OCI-LY3 (cell line): ENCODE results near the gene LCN6.

Source experiments
- H2AFZ ChIP-seq: fragments of 200-600, 300-600 bp; shearing (Covaris generic); 2 replicates; pipeline ENCODE4 v1.6.0; 2014; ENCODE audit warnings: antibody characterized with exemption, low read depth, low read length
- H3K27ac ChIP-seq: fragments of 200-600, 300-600 bp; sonication (generic); 2 replicates; pipeline ENCODE4 v1.5.1; 2014; ENCODE audit warnings: mild to moderate bottlenecking, low read length, moderate library complexity, mixed read lengths
- H3K27me3 ChIP-seq: fragments of 200-600, 300-600 bp; sonication (generic); 2 replicates; pipeline ENCODE4 v1.6.1; 2014; ENCODE audit warnings: low read depth, low read length, mixed read lengths
- H3K36me3 ChIP-seq: fragments of 200-600, 300-600 bp; sonication (generic); replicated peaks from 2 replicates; pipeline ENCODE3; 2014; ENCODE audit warnings: low read depth, low read length, mixed read lengths
- H3K4me1 ChIP-seq: fragments of 300-600, 200-600 bp; sonication (generic); 2 replicates; pipeline ENCODE4 v1.6.1; 2014; ENCODE audit warnings: low read length, mixed read lengths
- H3K4me2 ChIP-seq: fragments of 200-600, 300-600 bp; sonication (generic); 2 replicates; pipeline ENCODE4 v1.6.1; 2014; ENCODE audit warnings: low read length, mixed read lengths
- H3K4me3 ChIP-seq: fragments of 300-600, 200-600 bp; sonication (generic); 2 replicates; pipeline ENCODE4 v1.5.1; 2014; ENCODE audit warnings: antibody characterized with exemption, mild to moderate bottlenecking, low read length, moderate library complexity
- H3K79me2 ChIP-seq: fragments of 300-600, 200-600 bp; shearing (Covaris generic); 2 replicates; pipeline ENCODE4 v1.6.1; 2014; ENCODE audit warnings: mild to moderate bottlenecking, low read length, mixed read lengths
- H3K9ac ChIP-seq: fragments of 300-600, 200-600 bp; shearing (Covaris generic); 2 replicates; pipeline ENCODE4 v1.6.0; 2014; ENCODE audit warnings: mild to moderate bottlenecking, low read length, moderate library complexity
- H3K9me3 ChIP-seq: fragments of 200-600, 300-600 bp; shearing (Covaris generic); 2 replicates; pipeline ENCODE4 v1.6.1; 2014; ENCODE audit warnings: low read length, mixed read lengths; ENCODE audit not compliant: insufficient read depth
- H4K20me1 ChIP-seq: fragments of 200-600, 300-600 bp; sonication (generic); 2 replicates; pipeline ENCODE4 v1.6.1; 2016; ENCODE audit warnings: low read length, mixed read lengths; ENCODE audit not compliant: insufficient read depth
- CTCF ChIP-seq: fragments of 200-600, 300-600 bp; sonication (generic); IDR thresholded peaks from 2 replicates; pipeline ENCODE4 v1.5.1; 2014; ENCODE audit warnings: antibody characterized with exemption, low read length, low read depth
- EZH2phosphoT487 ChIP-seq: fragments of 200-600 bp; shearing (Covaris generic); IDR thresholded peaks from 2 replicates; pipeline ENCODE4 v1.6.1; 2018; ENCODE audit warnings: antibody characterized with exemption, mixed run types, low read depth

The LCN6 gene

GRCh38 chr9:136722969-136723356 lies 25.4 kb downstream of the LCN6 start:
- Histone ChIP-seq H3K27ac (no peak overlapping the region), H3K27me3 (no peaks in the 10 kb centered on the region), H3K36me3 (peaks cover 37% of the 10 kb centered on the region), H3K79me2 (peaks cover 27% of the 10 kb centered on the region), H3K9ac (no peak overlapping the region), H3K4me1 (peaks cover 17% of the 10 kb centered on the region), H3K4me3 (no peak overlapping the region), H4K20me1 (peaks cover 62% of the 10 kb centered on the region), H3K4me2 (no peak overlapping the region), H2AFZ (no peak overlapping the region), H3K9me3 (no peaks in the 10 kb centered on the region)
- TF ChIP-seq CTCF (no peak), EZH2phosphoT487 (no peak)

- Histone ChIP-seq H3K27me3 (no peaks in the 10 kb centered on the region), H3K36me3 (peaks cover 37% of the 10 kb centered on the region), H2AFZ (no peak overlapping the region), H3K4me1 (peaks cover 17% of the 10 kb centered on the region), H3K79me2 (peaks cover 20% of the 10 kb centered on the region), H3K4me2 (no peak overlapping the region), H4K20me1 (peaks cover 58% of the 10 kb centered on the region), H3K9me3 (no peaks in the 10 kb centered on the region), H3K9ac (no peak overlapping the region), H3K27ac (no peak overlapping the region), H3K4me3 (no peak overlapping the region)
- no peak for TF ChIP-seq CTCF
- no peak for TF ChIP-seq EZH2phosphoT487
These were observed 26.0 kb downstream of the LCN6 start for GRCh38 chr9:136722093-136722968.

- no peaks in the 10 kb centered on the region for H3K27me3 ChIP-seq
- no peak for TF ChIP-seq CTCF
- no peak for TF ChIP-seq EZH2phosphoT487
- no peak overlapping the region for H3K4me3 ChIP-seq
- H2AFZ ChIP-seq: no peak overlapping the region
- H3K4me2 ChIP-seq: no peak overlapping the region
- peaks cover 31% of the 10 kb centered on the region for H3K36me3 ChIP-seq
- peaks cover 12% of the 10 kb centered on the region for H3K79me2 ChIP-seq
- H3K9ac ChIP-seq: no peak overlapping the region
- no peak overlapping the region for H3K27ac ChIP-seq
- H3K4me1 ChIP-seq: peaks cover 13% of the 10 kb centered on the region
- peaks cover 50% of the 10 kb centered on the region for H4K20me1 ChIP-seq
- H3K9me3 ChIP-seq: no peaks in the 10 kb centered on the region
These were observed 26.8 kb downstream of the LCN6 start for GRCh38 chr9:136721339-136722092.

- Histone ChIP-seq H3K27me3 (no peaks in the 10 kb centered on the region), H3K27ac (no peak overlapping the region), H2AFZ (no peak overlapping the region), H3K4me1 (peaks cover 7% of the 10 kb centered on the region; the same call in 1 of the 2 replicates), H3K9me3 (no peaks in the 10 kb centered on the region), H3K9ac (no peak overlapping the region), H4K20me1 (peaks cover 44% of the 10 kb centered on the region), H3K4me3 (no peak overlapping the region), H3K79me2 (peaks cover 6% of the 10 kb centered on the region), H3K36me3 (peaks cover 25% of the 10 kb centered on the region), H3K4me2 (no peak overlapping the region)
- TF ChIP-seq CTCF: no peak
- TF ChIP-seq EZH2phosphoT487: no peak
These were observed 27.4 kb downstream of the LCN6 start for GRCh38 chr9:136720898-136721338.
